ENCODE data around the gene SRD5A3.

DNA sequence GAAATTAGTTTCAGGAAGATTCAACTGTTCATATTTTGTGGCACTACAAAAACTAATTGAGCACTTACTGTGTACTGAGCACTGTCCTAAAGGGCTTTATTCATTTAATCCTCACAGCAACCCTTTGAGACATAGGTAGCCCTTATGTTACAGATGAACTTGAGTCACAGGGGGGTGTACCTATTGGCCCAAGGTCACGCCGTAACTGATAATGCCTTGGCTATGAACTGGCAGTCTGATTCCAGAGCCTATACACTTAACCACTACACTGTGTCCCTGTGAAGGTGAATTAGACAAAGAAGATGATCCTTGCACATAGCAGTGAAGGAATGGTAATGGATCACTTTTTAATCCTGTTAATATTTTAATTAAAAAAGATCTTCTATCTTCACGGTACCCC lies 61.7 kb downstream of the SRD5A3 start:
- TF ChIP-seq, protein P1, sequence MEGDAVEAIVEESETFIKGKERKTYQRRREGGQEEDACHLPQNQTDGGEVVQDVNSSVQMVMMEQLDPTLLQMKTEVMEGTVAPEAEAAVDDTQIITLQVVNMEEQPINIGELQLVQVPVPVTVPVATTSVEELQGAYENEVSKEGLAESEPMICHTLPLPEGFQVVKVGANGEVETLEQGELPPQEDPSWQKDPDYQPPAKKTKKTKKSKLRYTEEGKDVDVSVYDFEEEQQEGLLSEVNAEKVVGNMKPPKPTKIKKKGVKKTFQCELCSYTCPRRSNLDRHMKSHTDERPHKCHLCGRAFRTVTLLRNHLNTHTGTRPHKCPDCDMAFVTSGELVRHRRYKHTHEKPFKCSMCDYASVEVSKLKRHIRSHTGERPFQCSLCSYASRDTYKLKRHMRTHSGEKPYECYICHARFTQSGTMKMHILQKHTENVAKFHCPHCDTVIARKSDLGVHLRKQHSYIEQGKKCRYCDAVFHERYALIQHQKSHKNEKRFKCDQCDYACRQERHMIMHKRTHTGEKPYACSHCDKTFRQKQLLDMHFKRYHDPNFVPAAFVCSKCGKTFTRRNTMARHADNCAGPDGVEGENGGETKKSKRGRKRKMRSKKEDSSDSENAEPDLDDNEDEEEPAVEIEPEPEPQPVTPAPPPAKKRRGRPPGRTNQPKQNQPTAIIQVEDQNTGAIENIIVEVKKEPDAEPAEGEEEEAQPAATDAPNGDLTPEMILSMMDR (IDR thresholded peaks at IDR 0.05): no peak
- TF ChIP-seq POLR2A (IDR thresholded peaks at IDR 0.05): no peak

All from vagina (tissue), 2 donors.